Measurements from ENCODE around the gene DCK. TPM values are rescaled to one million over a fixed set of nuclear protein-coding genes. Genes with fewer than 3 reads are reported as not detected.
A peak's percentile ranks its signal among the peaks of the same experiment; 100 is the strongest.
"Not testable (repeated sequence)": the region's sequence is repeated elsewhere in the genome, so short reads cannot be mapped to it uniquely, and the experiment has no call there.

Gene DCK
- total and polyA plus RNA-seq, 9 donors, result 12.9 to 26.6 (median 20.6) TPM

DNA sequence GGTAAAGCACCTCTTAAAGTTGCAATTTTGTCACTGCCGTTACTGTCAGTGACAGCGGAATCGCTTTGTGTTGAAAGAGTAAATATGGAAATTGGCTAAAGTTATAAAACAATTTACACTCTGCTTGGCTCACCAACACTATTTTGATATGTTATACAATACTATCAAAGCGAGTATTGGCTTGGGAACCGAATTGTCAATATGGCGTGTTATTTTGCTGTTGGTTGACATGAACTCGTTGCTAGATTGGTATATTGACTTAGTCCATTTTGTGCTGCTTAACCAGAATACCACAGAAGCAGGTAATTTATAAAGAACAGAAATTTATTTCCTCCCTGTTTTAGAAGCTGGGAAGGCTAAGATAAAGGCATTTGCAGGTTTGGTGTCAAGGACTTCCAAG, 58.6 kb downstream of the DCK start:
- Histone ChIP-seq H3K4me3 (ENCODE audit: low read length) (no peak overlapping the region), H3K4me1 (ENCODE audit: control insufficient read depth, insufficient read depth, low read length) (no peaks in the 10 kb centered on the region), H3K9me3 (replicated peaks; ENCODE audit: control insufficient read depth, low read depth, low read length) (no peaks in the 10 kb centered on the region), H3K36me3 (ENCODE audit: control insufficient read depth, insufficient read depth, low read length) (no peaks in the 10 kb centered on the region), H3K27ac (ENCODE audit: low read length) (no peak overlapping the region), H3K27me3 (ENCODE audit: control insufficient read depth, insufficient read depth, low read length) (no peaks in the 10 kb centered on the region)
- no peak for DNase-seq
- no CpG with 5 or more reads among the region's 7 CpGs for WGBS (ENCODE audit: insufficient coverage)

GRCh38 chr4:71052716-71053115, 59.3 kb downstream of the DCK start:
- Histone ChIP-seq H3K27me3 (ENCODE audit: control insufficient read depth, insufficient read depth, low read length) (no peaks in the 10 kb centered on the region), H3K4me1 (ENCODE audit: control insufficient read depth, insufficient read depth, low read length) (no peaks in the 10 kb centered on the region), H3K36me3 (ENCODE audit: control insufficient read depth, insufficient read depth, low read length) (no peaks in the 10 kb centered on the region), H3K9me3 (replicated peaks; ENCODE audit: control insufficient read depth, low read depth, low read length) (no peaks in the 10 kb centered on the region), H3K4me3 (ENCODE audit: low read length) (no peak overlapping the region), H3K27ac (ENCODE audit: low read length) (no peak overlapping the region)
- no CpG with 5 or more reads among the region's 2 CpGs for WGBS (ENCODE audit: insufficient coverage)
- DNase-seq, result no peak

DNA sequence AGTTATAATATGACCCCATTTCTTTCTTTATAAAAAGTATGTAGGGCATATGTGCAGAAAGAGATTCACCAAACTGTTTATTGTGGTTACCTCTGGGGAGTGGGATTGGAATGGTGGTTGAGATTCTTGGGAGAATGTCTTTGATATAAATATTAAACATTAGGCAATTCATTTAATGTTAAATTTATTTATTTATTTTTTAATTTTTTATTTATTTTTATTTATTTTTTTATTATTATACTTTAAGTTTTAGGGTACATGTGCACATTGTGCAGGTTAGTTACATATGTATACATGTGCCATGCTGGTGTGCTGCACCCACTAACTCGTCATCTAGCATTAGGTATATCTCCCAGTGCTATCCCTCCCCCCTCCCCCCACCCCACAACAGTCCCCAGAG, 60.2 kb downstream of the DCK start:
- not testable (repeated sequence) for H3K4me3 ChIP-seq (ENCODE audit: low read length); H3K36me3 ChIP-seq (ENCODE audit: control insufficient read depth, insufficient read depth, low read length); H3K27me3 ChIP-seq (ENCODE audit: control insufficient read depth, insufficient read depth, low read length); H3K27ac ChIP-seq (ENCODE audit: low read length); H3K4me1 ChIP-seq (ENCODE audit: control insufficient read depth, insufficient read depth, low read length); H3K9me3 ChIP-seq (replicated peaks; ENCODE audit: control insufficient read depth, low read depth, low read length); DNase-seq
- WGBS (ENCODE audit: insufficient coverage), result no CpG with 5 or more reads among the region's 1 CpG

DNA sequence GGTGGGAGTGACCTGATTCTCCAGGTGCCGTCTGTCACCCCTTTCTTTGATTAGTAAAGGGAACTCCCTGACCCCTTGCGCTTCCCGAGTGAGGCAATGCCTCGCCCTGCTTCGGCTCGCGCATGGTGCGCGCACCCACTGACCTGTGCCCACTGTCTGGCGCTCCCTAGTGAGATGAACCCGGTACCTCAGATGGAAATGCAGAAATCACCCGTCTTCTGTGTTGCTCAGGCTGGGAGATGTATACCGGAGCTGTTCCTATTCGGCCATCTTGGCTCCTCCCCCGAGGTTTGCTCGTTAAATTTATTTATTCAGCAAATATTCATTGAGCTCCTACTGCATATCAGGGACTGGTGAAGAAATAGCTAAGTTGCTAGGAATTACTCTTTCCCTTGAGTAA, 66.1 kb downstream of the DCK start:
- not testable (repeated sequence) for H3K36me3 ChIP-seq (ENCODE audit: control insufficient read depth, insufficient read depth, low read length); H3K27me3 ChIP-seq (ENCODE audit: control insufficient read depth, insufficient read depth, low read length); H3K4me1 ChIP-seq (ENCODE audit: control insufficient read depth, insufficient read depth, low read length); H3K27ac ChIP-seq (ENCODE audit: low read length); H3K4me3 ChIP-seq (ENCODE audit: low read length); DNase-seq; H3K9me3 ChIP-seq (replicated peaks; ENCODE audit: control insufficient read depth, low read depth, low read length)
- no CpG with 5 or more reads among the region's 16 CpGs for WGBS (ENCODE audit: insufficient coverage)

GRCh38 chr4:71062436-71062835, 69.0 kb downstream of the DCK start:
- no peak for DNase-seq
- no CpG with 5 or more reads among the region's 2 CpGs for WGBS (ENCODE audit: insufficient coverage)
- no peak overlapping the region for H3K4me3 ChIP-seq (ENCODE audit: low read length)

GRCh38 chr4:71063711-71064110, 70.3 kb downstream of the DCK start:
- no peaks in the 10 kb centered on the region for H3K36me3 ChIP-seq (ENCODE audit: control insufficient read depth, insufficient read depth, low read length)
- no peaks in the 10 kb centered on the region for H3K9me3 ChIP-seq (replicated peaks; ENCODE audit: control insufficient read depth, low read depth, low read length)
- no peak overlapping the region for H3K27ac ChIP-seq (ENCODE audit: low read length)
- H3K4me1 ChIP-seq (ENCODE audit: control insufficient read depth, insufficient read depth, low read length), result no peaks in the 10 kb centered on the region
- H3K4me3 ChIP-seq (ENCODE audit: low read length), result no peak overlapping the region
- no peaks in the 10 kb centered on the region for H3K27me3 ChIP-seq (ENCODE audit: control insufficient read depth, insufficient read depth, low read length)
- no peak for DNase-seq
- no CpG with 5 or more reads among the region's 1 CpG for WGBS (ENCODE audit: insufficient coverage)

More at GRCh38 chr4:71062436-71062835, 69.0 kb downstream of the DCK start:
- Histone ChIP-seq H3K9me3 (replicated peaks; ENCODE audit: control insufficient read depth, low read depth, low read length) (no peaks in the 10 kb centered on the region), H3K4me1 (ENCODE audit: control insufficient read depth, insufficient read depth, low read length) (no peaks in the 10 kb centered on the region), H3K27me3 (ENCODE audit: control insufficient read depth, insufficient read depth, low read length) (no peaks in the 10 kb centered on the region), H3K36me3 (ENCODE audit: control insufficient read depth, insufficient read depth, low read length) (no peaks in the 10 kb centered on the region), H3K27ac (ENCODE audit: low read length) (no peak overlapping the region)

DNA sequence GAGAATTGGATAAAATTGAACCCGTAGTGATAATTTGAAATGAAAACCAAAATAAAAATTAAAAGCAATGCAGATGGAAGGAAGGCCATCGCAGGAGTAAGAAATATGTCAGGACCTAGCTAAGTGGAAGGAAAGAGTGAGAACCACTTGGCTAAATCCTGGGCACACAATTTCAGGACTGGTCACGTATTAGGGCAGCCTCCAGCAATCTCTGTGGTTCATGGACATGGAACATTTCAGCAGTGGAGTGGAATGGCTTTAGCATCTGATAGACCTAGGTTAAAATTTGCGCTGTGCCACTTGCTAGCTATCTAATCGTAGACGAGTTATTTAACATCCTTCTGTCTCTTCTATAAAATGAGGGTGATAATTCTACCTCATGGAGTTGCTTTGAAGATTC, 71.1 kb downstream of the DCK start:
- 94% methylated on average over 2 of the region's 6 CpGs for WGBS (ENCODE audit: insufficient coverage)
- Histone ChIP-seq H3K27ac (ENCODE audit: low read length) (no peak overlapping the region), H3K4me1 (ENCODE audit: control insufficient read depth, insufficient read depth, low read length) (no peaks in the 10 kb centered on the region), H3K4me3 (ENCODE audit: low read length) (no peak overlapping the region), H3K36me3 (ENCODE audit: control insufficient read depth, insufficient read depth, low read length) (no peaks in the 10 kb centered on the region), H3K27me3 (ENCODE audit: control insufficient read depth, insufficient read depth, low read length) (no peaks in the 10 kb centered on the region), H3K9me3 (replicated peaks; ENCODE audit: control insufficient read depth, low read depth, low read length) (no peaks in the 10 kb centered on the region)
- no peak for DNase-seq

DNA sequence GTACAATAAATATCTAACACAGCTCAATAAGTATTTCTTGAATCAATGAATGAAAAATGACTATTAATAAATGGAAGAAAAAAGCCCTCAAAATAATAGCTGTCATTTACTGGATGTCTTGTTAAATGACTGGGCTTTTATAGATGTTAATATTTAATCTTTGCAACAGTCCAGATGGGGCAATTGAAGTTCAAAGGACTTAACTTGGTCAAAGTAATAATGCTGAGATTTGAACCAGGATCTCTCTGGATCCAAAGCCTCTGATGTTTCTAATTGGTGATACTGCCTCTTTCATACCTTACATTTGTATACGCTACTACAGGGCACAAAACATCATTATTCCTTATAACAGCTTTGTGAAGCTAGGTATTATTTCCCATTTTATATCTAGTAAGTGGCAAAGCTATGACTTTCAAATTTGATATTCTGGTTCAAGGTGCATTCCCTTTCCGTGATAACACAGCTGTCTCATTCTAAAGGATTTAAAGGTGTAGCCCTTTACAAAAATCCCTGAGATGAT, 72.6 kb downstream of the DCK start:
- WGBS (ENCODE audit: insufficient coverage), result no CpG with 5 or more reads among the region's 2 CpGs
- Histone ChIP-seq H3K4me3 (ENCODE audit: low read length) (no peak overlapping the region), H3K27ac (ENCODE audit: low read length) (no peak overlapping the region), H3K4me1 (ENCODE audit: control insufficient read depth, insufficient read depth, low read length) (no peaks in the 10 kb centered on the region), H3K27me3 (ENCODE audit: control insufficient read depth, insufficient read depth, low read length) (no peaks in the 10 kb centered on the region), H3K36me3 (ENCODE audit: control insufficient read depth, insufficient read depth, low read length) (no peaks in the 10 kb centered on the region), H3K9me3 (replicated peaks; ENCODE audit: control insufficient read depth, low read depth, low read length) (no peaks in the 10 kb centered on the region)
- DNase-seq, result no peak

GRCh38 chr4:71066737-71067716, 73.6 kb downstream of the DCK start:
- H3K36me3 ChIP-seq (ENCODE audit: control insufficient read depth, insufficient read depth, low read length), result no peaks in the 10 kb centered on the region
- no CpG with 5 or more reads among the region's 4 CpGs for WGBS (ENCODE audit: insufficient coverage)
- H3K9me3 ChIP-seq (replicated peaks; ENCODE audit: control insufficient read depth, low read depth, low read length), result no peaks in the 10 kb centered on the region
- H3K27ac ChIP-seq (ENCODE audit: low read length), result no peak overlapping the region
- DNase-seq, result peak; percentile 4
- no peaks in the 10 kb centered on the region for H3K4me1 ChIP-seq (ENCODE audit: control insufficient read depth, insufficient read depth, low read length)
- no peak overlapping the region for H3K4me3 ChIP-seq (ENCODE audit: low read length)
- no peaks in the 10 kb centered on the region for H3K27me3 ChIP-seq (ENCODE audit: control insufficient read depth, insufficient read depth, low read length)

- WGBS (ENCODE audit: insufficient coverage), result no CpG with 5 or more reads among the region's 1 CpG
- Histone ChIP-seq H3K4me1 (ENCODE audit: control insufficient read depth, insufficient read depth, low read length) (no peaks in the 10 kb centered on the region), H3K4me3 (ENCODE audit: low read length) (no peak overlapping the region), H3K27ac (ENCODE audit: low read length) (no peak overlapping the region), H3K36me3 (ENCODE audit: control insufficient read depth, insufficient read depth, low read length) (no peaks in the 10 kb centered on the region), H3K9me3 (replicated peaks; ENCODE audit: control insufficient read depth, low read depth, low read length) (no peaks in the 10 kb centered on the region), H3K27me3 (ENCODE audit: control insufficient read depth, insufficient read depth, low read length) (no peaks in the 10 kb centered on the region)
- DNase-seq, result no peak
Measured at GRCh38 chr4:71069063-71069462, 75.6 kb downstream of the DCK start.

Measured in muscle of leg (tissue), 11 donors.